SKM-1 (cell line): ENCODE results near the gene PRRC2B.
"Not testable (repeated sequence)": the region's sequence is repeated elsewhere in the genome, so short reads cannot be mapped to it uniquely, and the experiment has no call there.

ENCODE experiments used
- DNase-seq: peaks from one replicate; lab custom pipeline; 2025; ENCODE audit not compliant: unreplicated experiment; lab: John Stamatoyannopoulos, UW

PRRC2B gene

GRCh38 chr9:131469356-131469755 is 75.5 kb downstream of the PRRC2B start:
- DNase-seq, result no peak

DNA sequence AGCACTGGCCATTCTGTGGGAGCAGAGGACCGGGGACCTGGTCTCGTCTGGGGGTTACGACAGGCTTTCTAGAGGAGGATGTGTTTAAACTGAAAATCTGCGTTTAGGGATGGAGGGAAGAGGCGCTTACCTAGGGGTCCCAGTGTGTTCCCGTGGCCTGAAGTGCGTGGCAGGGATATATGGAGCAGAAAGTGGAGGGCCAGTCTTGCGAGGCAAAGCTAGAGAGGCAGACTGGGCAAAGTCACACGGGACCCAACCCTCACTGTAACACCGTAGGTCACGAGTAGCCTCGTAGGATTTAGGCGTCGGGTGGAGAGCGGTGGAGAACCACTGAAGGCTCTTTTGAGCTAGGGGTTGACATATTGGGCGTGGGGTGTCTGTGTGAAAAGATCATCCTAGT is 76.1 kb downstream of the PRRC2B start:
- no peak for DNase-seq

DNA sequence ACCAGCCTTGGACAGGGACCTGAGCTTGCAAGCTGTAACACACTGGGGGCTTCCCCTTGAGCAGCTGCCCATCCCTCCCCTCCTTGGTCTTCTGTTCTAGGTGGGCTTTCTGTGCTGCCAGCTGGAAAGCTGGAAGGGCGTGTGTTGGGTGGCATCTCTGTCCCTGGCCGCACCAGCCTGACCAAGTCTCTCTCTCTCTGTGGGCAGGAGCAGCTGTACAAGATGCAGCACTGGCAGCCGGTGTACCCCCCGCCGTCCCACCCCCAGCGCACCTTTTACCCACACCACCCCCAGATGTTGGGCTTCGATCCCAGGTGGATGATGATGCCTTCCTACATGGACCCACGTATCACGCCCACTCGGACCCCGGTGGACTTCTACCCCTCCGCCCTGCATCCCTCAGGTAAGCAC is 76.7 kb downstream of the PRRC2B start:
- no peak for DNase-seq

- not testable (repeated sequence) for DNase-seq
Observed at GRCh38 chr9:131472085-131472484, 78.2 kb downstream of the PRRC2B start.

DNA sequence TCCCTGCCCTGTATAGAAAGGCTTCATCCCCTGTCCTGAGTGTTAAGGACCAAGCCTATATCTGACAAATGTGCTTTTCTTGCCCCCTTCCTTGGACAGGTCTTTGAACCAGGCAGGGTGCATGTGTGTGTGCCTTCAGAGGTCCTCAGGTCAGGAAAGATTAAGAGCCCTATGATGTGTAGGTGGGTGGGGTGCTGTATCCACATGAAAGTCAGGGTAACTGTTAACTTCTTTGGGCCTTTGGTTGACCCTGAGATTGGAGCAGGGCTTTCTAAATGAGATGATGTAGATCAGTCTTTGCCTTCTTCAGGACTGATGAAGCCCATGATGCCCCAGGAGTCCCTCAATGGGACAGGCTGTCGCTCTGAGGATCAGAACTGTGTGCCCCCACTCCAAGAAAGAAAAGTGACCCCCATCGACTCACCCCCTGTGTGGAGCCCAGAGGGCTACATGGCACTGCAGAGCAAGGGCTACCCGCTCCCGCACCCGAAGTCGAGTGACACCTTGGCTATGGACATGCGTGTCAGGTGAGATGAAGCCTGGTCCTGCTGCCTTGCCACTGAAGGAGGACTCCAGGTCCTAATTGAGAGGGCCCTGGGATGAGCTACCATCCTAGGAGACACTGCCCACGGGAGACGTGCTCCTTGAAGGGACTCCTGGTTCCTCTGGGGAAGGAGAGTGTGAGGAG is 79.5 kb downstream of the PRRC2B start:
- DNase-seq, result no peak

DNA sequence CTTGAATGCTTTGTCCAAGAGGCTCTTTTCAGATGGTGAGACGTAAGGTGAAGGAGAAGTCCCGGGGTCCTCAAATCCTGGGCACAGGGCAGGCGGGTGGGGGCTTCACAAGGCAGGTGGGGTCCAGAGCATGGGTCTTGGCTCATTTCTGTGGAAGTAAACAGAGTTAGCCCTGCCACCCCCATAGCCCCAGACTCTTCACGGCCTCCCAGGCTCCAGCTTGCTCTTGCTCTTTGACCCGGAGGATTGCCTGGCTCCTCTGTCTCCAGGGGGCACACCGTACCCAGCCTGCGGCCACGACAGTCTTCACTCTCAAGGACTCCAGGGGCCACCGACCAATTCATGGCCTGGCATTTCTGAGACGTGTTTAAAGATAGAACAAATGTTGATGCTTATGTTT is 80.0 kb downstream of the PRRC2B start:
- DNase-seq, result no peak

- DNase-seq, result no peak
Observed at GRCh38 chr9:131474711-131475110, 80.8 kb downstream of the PRRC2B start.

GRCh38 chr9:131475111-131475955 is 81.4 kb downstream of the PRRC2B start:
- no peak for DNase-seq

GRCh38 chr9:131475956-131476776 is 82.3 kb downstream of the PRRC2B start:
- DNase-seq, result no peak

- DNase-seq, result no peak
Observed at GRCh38 chr9:131476777-131477345, 83.0 kb downstream of the PRRC2B start.

- no peak for DNase-seq
Observed at GRCh38 chr9:131477367-131477766, 83.5 kb downstream of the PRRC2B start.

GRCh38 chr9:131477816-131478419 is 84.0 kb downstream of the PRRC2B start:
- no peak for DNase-seq

DNA sequence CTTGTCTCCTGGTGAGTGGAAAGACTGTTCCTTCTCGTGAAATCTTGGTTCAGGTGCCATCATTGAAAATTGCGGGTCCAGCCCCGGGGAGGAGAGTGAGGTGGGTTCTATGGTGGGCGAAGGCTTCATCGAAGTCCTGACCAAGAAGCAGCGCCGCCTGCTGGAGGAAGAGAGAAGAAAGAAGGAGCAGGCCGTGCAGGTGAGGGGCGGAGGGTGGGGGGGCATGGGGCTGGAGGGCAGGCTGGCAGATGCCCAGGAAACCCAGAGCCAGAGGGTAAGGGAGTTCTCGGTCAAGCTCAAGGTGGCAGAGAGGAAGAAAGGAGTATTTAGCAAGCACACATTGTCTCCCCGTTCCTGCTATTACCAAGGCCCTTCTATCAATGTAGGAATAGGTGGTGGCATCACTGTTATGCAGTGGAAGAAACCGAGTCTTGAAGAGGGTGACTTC is 84.6 kb downstream of the PRRC2B start:
- DNase-seq, result no peak

DNA sequence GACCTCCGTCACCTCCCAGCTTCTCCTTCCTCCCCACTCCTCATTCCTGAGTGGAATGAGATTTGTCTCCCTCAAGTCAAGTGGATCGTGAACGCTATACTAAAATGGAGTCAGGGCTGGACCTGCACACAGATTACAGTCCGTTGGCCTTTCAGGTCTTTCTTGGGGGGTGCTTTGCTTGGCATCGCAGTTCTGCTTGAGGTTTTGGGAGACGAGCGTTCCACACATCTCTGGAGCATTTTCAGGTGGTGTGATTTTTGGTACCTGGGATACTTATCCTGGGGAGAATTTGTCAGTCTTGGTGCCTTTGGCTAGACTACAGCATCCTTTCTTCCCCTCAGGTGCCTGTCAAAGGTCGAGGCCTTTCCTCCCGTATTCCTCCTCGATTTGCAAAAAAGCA is 85.0 kb downstream of the PRRC2B start:
- no peak for DNase-seq

- no peak for DNase-seq
Observed at GRCh38 chr9:131480258-131480657, 86.4 kb downstream of the PRRC2B start.

DNA sequence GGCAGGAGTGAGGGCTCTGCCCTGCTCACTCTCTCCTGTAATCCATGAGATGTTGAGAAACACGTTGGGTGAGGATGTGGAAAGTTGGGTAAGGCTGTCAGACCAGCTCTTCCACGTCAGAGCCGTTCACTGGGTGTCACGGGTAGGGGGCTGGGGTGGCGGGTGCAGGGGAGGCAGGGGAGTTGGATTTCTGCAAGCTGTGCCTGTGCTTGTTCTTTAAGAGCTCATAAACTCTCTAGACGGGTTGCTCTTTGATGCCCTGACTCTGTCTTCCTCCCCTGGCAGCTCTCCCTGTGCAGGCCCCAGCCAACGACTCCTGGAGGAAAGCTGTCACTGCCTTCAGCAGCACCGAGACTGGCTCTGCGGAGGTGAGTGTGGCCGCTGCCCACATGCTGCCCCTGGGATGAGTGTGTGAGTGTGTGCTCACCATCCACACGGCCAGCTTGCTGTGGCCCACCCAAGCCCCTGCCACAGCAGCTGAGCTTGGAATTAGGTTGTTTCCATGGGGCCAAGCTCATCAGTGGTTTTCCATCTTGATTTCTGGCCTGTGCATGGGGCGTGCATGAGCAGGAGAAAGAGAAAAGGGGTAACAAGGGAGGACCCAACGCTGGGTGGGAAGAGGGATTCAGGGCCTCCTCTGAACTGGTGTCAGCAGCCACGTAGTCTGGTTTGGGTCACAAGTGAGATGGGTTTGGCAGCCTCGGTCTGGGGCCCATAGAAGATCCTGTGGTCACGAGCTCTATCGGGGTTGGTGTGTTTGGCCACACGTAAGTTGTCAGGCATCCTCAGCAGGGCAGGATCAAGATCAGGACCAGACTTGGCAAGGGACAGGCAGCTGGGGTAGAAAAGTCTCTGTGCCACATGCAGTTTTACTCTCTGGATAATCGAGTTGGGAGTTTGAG is 87.8 kb downstream of the PRRC2B start:
- no peak for DNase-seq

DNA sequence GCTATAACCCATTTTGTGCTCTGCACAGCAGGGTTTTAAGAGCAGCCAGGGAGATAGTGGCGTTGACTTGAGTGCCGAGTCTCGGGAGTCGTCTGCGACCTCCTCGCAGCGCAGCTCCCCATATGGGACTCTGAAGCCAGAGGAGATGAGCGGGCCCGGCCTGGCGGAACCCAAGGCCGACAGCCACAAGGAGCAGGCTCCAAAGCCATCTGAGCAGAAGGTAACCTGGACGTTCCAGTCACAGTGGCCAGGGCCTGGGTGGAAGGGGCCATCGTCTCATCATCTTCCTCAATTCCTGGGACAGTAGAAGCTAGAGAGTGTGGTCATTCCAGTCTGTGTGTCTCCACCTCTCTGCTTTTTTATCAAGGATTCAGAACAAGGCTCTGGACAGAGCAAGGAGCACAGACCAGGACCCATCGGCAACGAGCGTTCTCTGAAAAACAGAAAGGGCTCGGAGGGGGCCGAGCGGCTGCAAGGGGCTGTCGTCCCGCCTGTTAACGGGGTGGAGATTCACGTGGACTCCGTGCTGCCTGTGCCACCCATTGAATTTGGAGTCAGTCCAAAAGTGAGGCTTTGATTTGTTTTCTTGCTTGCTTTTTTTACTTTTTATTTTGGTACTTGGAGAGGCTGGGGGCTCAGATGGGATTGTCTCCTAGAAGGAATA is 88.6 kb downstream of the PRRC2B start:
- no peak for DNase-seq

- DNase-seq, result no peak
Observed at GRCh38 chr9:131483319-131484050, 89.6 kb downstream of the PRRC2B start.

- DNase-seq, result no peak
Observed at GRCh38 chr9:131484051-131484445, 90.2 kb downstream of the PRRC2B start.
